GM23248 (cell line): ENCODE results near the gene KIF24. TPM values are rescaled to one million over a fixed set of nuclear protein-coding genes. Genes with fewer than 3 reads are reported as not detected.
A peak's percentile ranks its signal among the peaks of the same experiment; 100 is the strongest.

Experiments
- DNase-seq: peaks from one replicate; pipeline ENCODE4 v3.0.0-alpha.2; 2015
- H2AFZ ChIP-seq: fragments of 200-600 bp; sonication (generic); 2 replicates; pipeline ENCODE4 v1.6.1; 2016; ENCODE audit warnings: antibody characterized with exemption
- H3F3A ChIP-seq: fragments of 200-600 bp; sonication (generic); 2 replicates; pipeline ENCODE4 v1.6.1; 2016; ENCODE audit warnings: mild to moderate bottlenecking, antibody characterized with exemption, mixed run types; ENCODE audit not compliant: insufficient read depth
- H3K27ac ChIP-seq: fragments of 200-600 bp; sonication (generic); 2 replicates; pipeline ENCODE4 v1.5.1; 2016; ENCODE audit warnings: mild to moderate bottlenecking
- H3K27me3 ChIP-seq: fragments of 200-600 bp; sonication (generic); replicated peaks from 2 replicates; pipeline ENCODE4 v1.6.1; 2016; ENCODE audit warnings: mild to moderate bottlenecking; ENCODE audit not compliant: insufficient read depth
- H3K36me3 ChIP-seq: fragments of 200-600 bp; sonication (generic); 2 replicates; pipeline ENCODE4 v1.6.1; 2016; ENCODE audit warnings: low read depth, mild to moderate bottlenecking
- H3K4me1 ChIP-seq: fragments of 200-600 bp; sonication (generic); 2 replicates; pipeline ENCODE4 v1.6.1; 2016; ENCODE audit warnings: mild to moderate bottlenecking; ENCODE audit not compliant: insufficient read depth
- H3K4me2 ChIP-seq: fragments of 200-600 bp; sonication (generic); one replicate; pipeline ENCODE4 v1.6.1; 2016; ENCODE audit warnings: mild to moderate bottlenecking; ENCODE audit not compliant: unreplicated experiment
- H3K4me3 ChIP-seq: fragments of 200-600 bp; sonication (generic); 2 replicates; pipeline ENCODE4 v1.5.1; 2016; ENCODE audit warnings: mild to moderate bottlenecking
- H3K79me2 ChIP-seq: fragments of 200-600 bp; sonication (generic); 2 replicates; pipeline ENCODE4 v1.6.1; 2016; ENCODE audit warnings: mild to moderate bottlenecking; ENCODE audit not compliant: insufficient read depth
- H3K9ac ChIP-seq: fragments of 200-600 bp; sonication (generic); 2 replicates; pipeline ENCODE4 v1.6.1; 2016; ENCODE audit warnings: mild to moderate bottlenecking
- H3K9me2 ChIP-seq: fragments of 200-600 bp; sonication (generic); 2 replicates; pipeline ENCODE4 v1.6.1; 2016; ENCODE audit warnings: mixed run types, mild to moderate bottlenecking, moderate library complexity; ENCODE audit not compliant: insufficient read depth
- H3K9me3 ChIP-seq: fragments of 200-600 bp; sonication (generic); one replicate; pipeline ENCODE4 v1.6.1; 2017; ENCODE audit warnings: low read depth
- H4K20me1 ChIP-seq: fragments of 200-600 bp; sonication (generic); 2 replicates; pipeline ENCODE4 v1.6.0; 2016; ENCODE audit not compliant: insufficient read depth
- EZH2 ChIP-seq: fragments of 200-600 bp; sonication (generic); IDR thresholded peaks from 2 replicates; pipeline ENCODE4 v1.6.1; 2018; ENCODE audit warnings: antibody characterized with exemption, mild to moderate bottlenecking; ENCODE audit not compliant: insufficient read depth, poor library complexity, severe bottlenecking
- EZH2phosphoT487 ChIP-seq: fragments of 200-600 bp; sonication (generic); IDR thresholded peaks from 2 replicates; pipeline ENCODE4 v1.6.1; 2018; ENCODE audit warnings: antibody characterized with exemption, moderate library complexity, mild to moderate bottlenecking, low read depth; ENCODE audit not compliant: insufficient read depth
- whole genome bisulfite sequencing, 2 experiments: methylation state at CpG; one replicate each; pipeline ENCODE4 v1.1.6; 2015 to 2017; ENCODE audit warnings: low lambda C conversion rate in 2 of 2, low coverage in 1 of 2; ENCODE audit errors: missing lambda C conversion rate in 2 of 2; 5-methylcytosine and 5-hydroxymethylcytosine counted together
- in situ Hi-C: fragments of 300-500 bp; cut with MboI; formaldehyde crosslinking; loops from 2 replicates; pipeline ENCODE4 v1.15.0; 2020
- polyA plus RNA-seq: library from polyadenylated mRNA; unstranded; fragments of >200 nt; fragmentation: Nextera tagmentation; extraction: Ambion mirVana; gene quantifications from 2 replicates; pipeline ENCODE4 v1.2.1, GENCODE V29; 2016
- total RNA-seq: library from RNA; depleted of rRNA; stranded (reverse); fragments of >200 nt; shearing (Covaris generic); gene quantifications from 2 replicates; pipeline ENCODE4 v1.2.3, GENCODE V29; 2014

Gene KIF24
- total and polyA plus RNA-seq, 2 experiments from 2014 or later, result 0.95 to 1.6 TPM

GRCh38 chr9:34333836-34334235 is 4.8 kb upstream of the KIF24 start:
- Histone ChIP-seq H3K79me2 (peaks cover 62% of the 10 kb centered on the region), H3F3A (no peaks in the 10 kb centered on the region; the same call in 1 of the 2 replicates), H3K27ac (no peak overlapping the region), H3K4me3 (no peak overlapping the region), H3K4me1 (0 out of 2 replicates have a peak, but pooled peaks cover 5% of the 10 kb centered on the region), H3K9me3 (no peaks in the 10 kb centered on the region), H3K9ac (no peak overlapping the region), H3K36me3 (peaks cover 3% of the 10 kb centered on the region; the same call in 1 of the 2 replicates), H4K20me1 (no peaks in the 10 kb centered on the region), H2AFZ (no peak overlapping the region), H3K9me2 (no peaks in the 10 kb centered on the region), H3K4me2 (no peak overlapping the region), H3K27me3 (no peaks in the 10 kb centered on the region)
- WGBS, 2 experiments, result 92 to 94% methylated on average over 3 of the region's 3 CpGs
- no peak for TF ChIP-seq EZH2
- TF ChIP-seq EZH2phosphoT487, result no peak
- no peak for DNase-seq
- in situ Hi-C loops, result no loop called here

- 22 to 29% methylated on average over 7 of the region's 7 CpGs for WGBS, 2 experiments
- H2AFZ ChIP-seq, result no peak overlapping the region
- no peaks in the 10 kb centered on the region for H3K27me3 ChIP-seq
- in situ Hi-C loops, result no loop called here
- no peaks in the 10 kb centered on the region; the same call in 1 of the 2 replicates for H3K36me3 ChIP-seq
- H3K9me3 ChIP-seq, result no peaks in the 10 kb centered on the region
- TF ChIP-seq EZH2phosphoT487 (no peak), EZH2 (no peak)
- H3F3A ChIP-seq, result peaks cover 7% of the 10 kb centered on the region; the same call in 1 of the 2 replicates
- H3K79me2 ChIP-seq, result peaks cover 74% of the 10 kb centered on the region
- no peak overlapping the region for H3K4me2 ChIP-seq
- no peak overlapping the region for H3K4me3 ChIP-seq
- H3K27ac ChIP-seq, result no peak overlapping the region
- H3K9ac ChIP-seq, result 0 out of 2 replicates have a peak overlapping the region, but pooled peaks have one; percentile 1
- 0 out of 2 replicates have a peak, but pooled peaks cover 14% of the 10 kb centered on the region for H3K4me1 ChIP-seq
- no peaks in the 10 kb centered on the region for H4K20me1 ChIP-seq
- no peaks in the 10 kb centered on the region for H3K9me2 ChIP-seq
- DNase-seq, result peak; percentile 61
These were observed 3.3 kb upstream of the KIF24 start for GRCh38 chr9:34332076-34332964.

DNA sequence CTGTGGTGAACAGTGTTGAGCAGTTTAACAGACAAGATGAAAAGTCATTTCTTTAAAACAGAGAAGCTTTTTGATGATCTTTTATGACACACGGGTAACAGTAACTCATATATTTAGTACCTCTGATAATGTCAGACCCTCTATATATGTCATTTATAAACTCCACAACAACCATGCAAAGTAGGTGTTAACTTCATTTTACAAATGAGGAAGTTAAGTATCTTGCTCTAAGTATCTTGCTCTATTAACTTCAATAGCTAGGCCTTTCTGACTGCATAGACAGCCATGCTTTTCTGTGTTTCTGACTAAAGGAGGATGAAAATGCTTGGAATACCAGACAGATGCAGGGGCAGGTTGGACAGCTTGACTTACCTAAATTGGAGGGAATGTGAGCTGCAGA is 2.1 kb upstream of the KIF24 start:
- Histone ChIP-seq H3K27ac (no peak overlapping the region), H3K36me3 (no peaks in the 10 kb centered on the region), H2AFZ (no peak overlapping the region), H3K4me3 (no peak overlapping the region), H3F3A (peaks cover 11% of the 10 kb centered on the region), H3K4me2 (no peak overlapping the region), H3K9me2 (no peaks in the 10 kb centered on the region), H3K9ac (no peak overlapping the region), H3K4me1 (peaks cover 23% of the 10 kb centered on the region), H4K20me1 (no peaks in the 10 kb centered on the region), H3K9me3 (no peaks in the 10 kb centered on the region), H3K79me2 (peaks cover 79% of the 10 kb centered on the region), H3K27me3 (no peaks in the 10 kb centered on the region)
- TF ChIP-seq EZH2 (no peak), EZH2phosphoT487 (no peak)
- in situ Hi-C loops, result no loop called here
- no peak for DNase-seq
- WGBS, 2 experiments, result 48 to 65% methylated on average over 1 of the region's 1 CpG

DNA sequence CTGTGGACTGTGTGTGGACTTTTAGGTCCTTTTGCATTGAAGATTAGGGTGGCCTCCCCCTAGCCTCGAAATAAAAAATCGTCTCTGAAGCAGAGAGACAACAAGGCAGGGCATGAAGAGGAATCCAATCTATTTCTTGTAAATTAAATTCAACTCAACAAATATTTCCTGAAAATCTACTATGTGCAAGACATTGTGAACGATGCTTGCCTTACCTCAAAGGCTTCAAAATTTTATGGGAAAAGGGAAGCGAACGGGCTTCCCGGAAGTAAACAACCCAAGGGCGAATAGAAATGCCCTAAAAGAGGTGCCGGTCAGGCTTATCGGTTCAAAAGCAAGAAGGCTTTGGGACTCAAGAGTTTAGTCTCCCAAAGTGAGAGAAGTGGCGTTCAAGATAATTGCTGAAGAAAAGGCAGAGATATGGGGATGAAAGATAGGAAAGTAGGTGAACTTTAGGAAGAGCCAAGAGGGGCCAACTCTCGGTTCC is 525 bp downstream of the KIF24 start:
- H3K36me3 ChIP-seq, result no peaks in the 10 kb centered on the region
- H3K4me1 ChIP-seq, result peaks cover 33% of the 10 kb centered on the region
- H3K4me2 ChIP-seq, result peak overlapping the region; percentile 88
- TF ChIP-seq EZH2phosphoT487 (no peak), EZH2 (no peak)
- WGBS, 2 experiments, result 1 to 4% methylated on average over 11 of the region's 11 CpGs
- H3K9me3 ChIP-seq, result no peaks in the 10 kb centered on the region
- peaks cover 62% of the 10 kb centered on the region for H3K79me2 ChIP-seq
- in situ Hi-C loops, result no loop called here
- H2AFZ ChIP-seq, result peak overlapping the region; percentile 91
- H3F3A ChIP-seq, result peaks cover 19% of the 10 kb centered on the region
- peak overlapping the region; percentile 81 for H3K4me3 ChIP-seq
- no peaks in the 10 kb centered on the region for H4K20me1 ChIP-seq
- H3K27me3 ChIP-seq, result no peaks in the 10 kb centered on the region
- no peak for DNase-seq
- H3K9ac ChIP-seq, result peak overlapping the region; percentile 92
- H3K9me2 ChIP-seq, result no peaks in the 10 kb centered on the region
- peak overlapping the region; percentile 86 for H3K27ac ChIP-seq
